ENCODE measurements around the gene COL13A1. TPM values are rescaled to one million over a fixed set of nuclear protein-coding genes. Genes with fewer than 3 reads are reported as not detected.

Gene COL13A1
- total and polyA plus RNA-seq, 2 experiments from 2014 or later, result 5.2 to 8.6 TPM

GRCh38 chr10:69960988-69961880, 159.5 kb downstream of the COL13A1 start:
- H2AFZ ChIP-seq, result no peak overlapping the region
- TF ChIP-seq ZNF114 (CRISPR knock-in tag; IDR thresholded peaks at IDR 0.05) (no peak), CTCF (conservative IDR thresholded peaks at IDR 0.05; ENCODE audit: low read depth in 2 of 2) (peak; percentile 56 to 57)
- H4K20me1 ChIP-seq (replicated peaks; ENCODE audit: insufficient read depth), result no peaks in the 10 kb centered on the region
- Mint-ChIP-seq H3K27me3 (ENCODE audit: insufficient read depth, low read depth, poor library complexity) (peaks cover 9% of the 10 kb centered on the region), H3K4me3 (no peak overlapping the region), H3K4me1 (peaks cover 8% of the 10 kb centered on the region; the same call in 1 of the 3 replicates), H3K27ac (no peak overlapping the region), H3K36me3 (ENCODE audit: low read depth) (no peaks in the 10 kb centered on the region; the same call in 2 of the 3 replicates), H3K9me3 (no peaks in the 10 kb centered on the region)
- no peak overlapping the region for H3K27ac ChIP-seq (ENCODE audit: low read depth)
- H3F3A ChIP-seq (replicated peaks; ENCODE audit: low read depth), result no peaks in the 10 kb centered on the region
- ATAC-seq, result peak; percentile 64
- H3K27me3 ChIP-seq (ENCODE audit: insufficient read depth), result no peaks in the 10 kb centered on the region
- DNase-seq (ENCODE audit: low spot score), result peak; percentile 36
- H3K79me2 ChIP-seq (replicated peaks; ENCODE audit: insufficient read depth), result no peaks in the 10 kb centered on the region
- H3K9me2 ChIP-seq (ENCODE audit: insufficient read depth), result no peaks in the 10 kb centered on the region
- no peak overlapping the region for H3K4me2 ChIP-seq
- no peaks in the 10 kb centered on the region for H3K4me1 ChIP-seq (ENCODE audit: insufficient read depth)
- no peak overlapping the region for H3K4me3 ChIP-seq
- H3K36me3 ChIP-seq (ENCODE audit: insufficient read depth), result no peaks in the 10 kb centered on the region

- ATAC-seq (no peak), DNase-seq (ENCODE audit: low spot score) (no peak)
- no peaks in the 10 kb centered on the region for H3K9me2 ChIP-seq (ENCODE audit: insufficient read depth)
- no peaks in the 10 kb centered on the region for H3K36me3 ChIP-seq (ENCODE audit: insufficient read depth)
- H3K4me3 ChIP-seq, result no peak overlapping the region
- no peak overlapping the region for H3K4me2 ChIP-seq
- H3K36me3 Mint-ChIP-seq (ENCODE audit: low read depth), result no peaks in the 10 kb centered on the region; the same call in 2 of the 3 replicates
- no peaks in the 10 kb centered on the region for H4K20me1 ChIP-seq (replicated peaks; ENCODE audit: insufficient read depth)
- no peak overlapping the region for H3K27ac Mint-ChIP-seq
- no peaks in the 10 kb centered on the region for H3K9me3 Mint-ChIP-seq
- no peaks in the 10 kb centered on the region for H3K27me3 ChIP-seq (ENCODE audit: insufficient read depth)
- H2AFZ ChIP-seq, result no peak overlapping the region
- peaks cover 9% of the 10 kb centered on the region for H3K27me3 Mint-ChIP-seq (ENCODE audit: insufficient read depth, low read depth, poor library complexity)
- H3F3A ChIP-seq (replicated peaks; ENCODE audit: low read depth), result no peaks in the 10 kb centered on the region
- peaks cover 8% of the 10 kb centered on the region; the same call in 1 of the 3 replicates for H3K4me1 Mint-ChIP-seq
- no peaks in the 10 kb centered on the region for H3K79me2 ChIP-seq (replicated peaks; ENCODE audit: insufficient read depth)
- H3K27ac ChIP-seq (ENCODE audit: low read depth), result no peak overlapping the region
- no peak overlapping the region for H3K4me3 Mint-ChIP-seq
- H3K4me1 ChIP-seq (ENCODE audit: insufficient read depth), result no peaks in the 10 kb centered on the region
- no peak for TF ChIP-seq ZNF331 (CRISPR knock-in tag; IDR thresholded peaks at IDR 0.05; ENCODE audit: low read depth)
- TF ChIP-seq REST (IDR thresholded peaks at IDR 0.05; ENCODE audit: unreplicated experiment), result no peak
- TF ChIP-seq ZNF462 (CRISPR knock-in tag; IDR thresholded peaks at IDR 0.05), result no peak
- no peak for TF ChIP-seq EZH2 (IDR thresholded peaks at IDR 0.05; ENCODE audit: low read depth, unreplicated experiment)
Measured at GRCh38 chr10:69961881-69962745, 160.4 kb downstream of the COL13A1 start.
